CD4-positive, alpha-beta T cell treated with Interferon alpha-2 for 1 hour (primary cell): ENCODE measurements around the gene OR51D1.

Experiments
- DNase-seq, 2 donors: peaks; one replicate each; pipeline ENCODE4 v3.0.0-alpha.2; 2020 to 2022

Gene OR51D1

GRCh38 chr11:4647766-4648165 is 10.5 kb downstream of the OR51D1 start:
- DNase-seq = no peak

DNA sequence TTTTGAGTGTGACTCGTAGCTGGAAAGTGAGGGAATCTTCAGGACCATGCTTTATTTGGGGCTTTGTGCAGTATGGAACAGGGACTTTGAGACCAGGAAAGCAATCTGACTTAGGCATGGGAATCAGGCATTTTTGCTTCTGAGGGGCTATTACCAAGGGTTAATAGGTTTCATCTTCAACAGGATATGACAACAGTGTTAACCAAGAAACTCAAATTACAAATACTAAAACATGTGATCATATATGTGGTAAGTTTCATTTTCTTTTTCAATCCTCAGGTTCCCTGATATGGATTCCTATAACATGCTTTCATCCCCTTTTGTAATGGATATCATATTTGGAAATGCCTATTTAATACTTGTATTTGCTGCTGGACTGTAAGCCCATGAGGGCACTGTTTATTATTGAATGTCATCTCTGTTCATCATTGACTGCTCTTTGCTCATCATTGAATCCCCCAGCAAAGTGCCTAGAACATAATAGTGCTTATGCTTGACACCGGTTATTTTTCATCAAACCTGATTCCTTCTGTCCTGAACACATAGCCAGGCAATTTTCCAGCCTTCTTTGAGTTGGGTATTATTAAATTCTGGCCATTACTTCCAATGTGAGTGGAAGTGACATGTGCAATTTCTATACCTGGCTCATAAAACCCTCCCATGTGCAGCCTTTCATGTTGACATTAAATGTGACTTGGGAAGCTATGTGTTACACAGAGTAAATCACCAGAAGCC is 17.5 kb downstream of the OR51D1 start:
- no peak for DNase-seq

- no peak for DNase-seq
Measured at GRCh38 chr11:4658629-4659445, 21.6 kb downstream of the OR51D1 start.

- no peak for DNase-seq
Measured at GRCh38 chr11:4662876-4663275, 25.6 kb downstream of the OR51D1 start.

- no peak for DNase-seq
Measured at GRCh38 chr11:4664183-4664582, 26.9 kb downstream of the OR51D1 start.

- DNase-seq = no peak
Measured at GRCh38 chr11:4664786-4665185, 27.5 kb downstream of the OR51D1 start.

GRCh38 chr11:4665424-4665823 is 28.1 kb downstream of the OR51D1 start:
- DNase-seq = no peak

DNA sequence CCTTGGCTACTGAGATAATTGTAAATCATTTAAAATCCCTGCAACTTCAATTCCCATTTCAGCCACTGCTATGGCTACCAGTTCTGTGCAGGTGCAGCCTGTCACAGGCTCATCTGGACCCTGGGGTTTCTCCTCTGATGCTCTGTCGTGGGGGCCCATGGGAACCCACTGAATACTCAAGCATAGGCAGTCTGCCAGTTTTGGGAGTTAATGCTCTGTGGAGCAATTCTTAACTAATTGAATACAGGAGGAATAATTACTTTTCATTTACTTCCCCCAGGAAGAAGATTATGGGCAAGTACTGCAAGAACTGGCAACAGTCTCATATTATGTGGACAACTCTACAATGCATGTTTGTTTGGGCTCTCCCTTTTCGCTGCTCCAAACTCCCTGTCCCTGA is 34.5 kb downstream of the OR51D1 start:
- DNase-seq = no peak

GRCh38 chr11:4672470-4672869 is 35.2 kb downstream of the OR51D1 start:
- no peak for DNase-seq

DNA sequence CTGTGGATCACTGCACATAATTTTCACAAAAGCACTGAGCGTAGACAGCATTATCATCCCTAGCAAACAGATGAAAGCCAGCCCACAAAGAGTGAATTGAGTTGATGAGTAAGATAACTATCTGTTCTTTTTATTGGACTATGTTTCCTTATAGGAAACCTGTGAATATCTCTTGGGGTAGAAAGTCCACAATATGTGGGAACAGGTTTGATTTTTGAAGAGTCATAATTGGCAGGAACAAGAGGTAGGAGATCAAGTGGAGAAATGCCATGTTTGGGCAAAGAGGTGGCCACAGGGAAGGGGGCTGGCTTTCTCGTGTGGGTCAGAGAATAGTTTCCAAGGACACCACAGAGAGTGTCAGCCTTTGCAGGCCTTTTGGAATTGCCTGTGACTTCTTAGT is 36.5 kb downstream of the OR51D1 start:
- DNase-seq = no peak

DNA sequence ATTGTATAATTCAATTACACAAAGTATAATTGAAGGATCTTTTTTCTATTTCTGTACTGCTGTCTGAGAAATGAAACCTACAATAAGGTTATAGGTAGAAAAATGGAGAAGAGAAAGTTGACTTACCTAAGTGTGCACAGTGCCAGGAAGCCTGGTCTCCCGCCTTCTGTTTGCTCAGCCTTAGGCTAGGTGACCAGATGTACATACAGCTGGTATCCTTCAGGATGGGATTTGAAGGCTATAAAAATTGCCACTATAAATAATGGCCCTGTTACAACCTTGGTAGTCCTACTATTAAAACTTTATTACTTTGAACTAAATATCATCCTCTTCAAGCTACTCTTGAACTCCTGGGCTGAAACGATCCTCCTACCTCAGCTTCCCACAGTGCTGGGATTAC is 40.7 kb downstream of the OR51D1 start:
- DNase-seq = no peak

- DNase-seq = no peak
Measured at GRCh38 chr11:4680341-4680740, 43.1 kb downstream of the OR51D1 start.

- no peak for DNase-seq
Measured at GRCh38 chr11:4682623-4683419, 45.5 kb downstream of the OR51D1 start.

- no peak for DNase-seq
Measured at GRCh38 chr11:4684631-4685285, 47.5 kb downstream of the OR51D1 start.
